Stimulated activated naive CD4-positive, alpha-beta T cell (primary cell): ENCODE measurements around the gene LRFN5.
"Not testable (repeated sequence)": the region's sequence is repeated elsewhere in the genome, so short reads cannot be mapped to it uniquely, and the experiment has no call there.

Source experiments
- DNase-seq, 6 experiments: peaks; one replicate each; lab custom pipeline; 2025; lab: John Stamatoyannopoulos, UW

Gene LRFN5

DNA sequence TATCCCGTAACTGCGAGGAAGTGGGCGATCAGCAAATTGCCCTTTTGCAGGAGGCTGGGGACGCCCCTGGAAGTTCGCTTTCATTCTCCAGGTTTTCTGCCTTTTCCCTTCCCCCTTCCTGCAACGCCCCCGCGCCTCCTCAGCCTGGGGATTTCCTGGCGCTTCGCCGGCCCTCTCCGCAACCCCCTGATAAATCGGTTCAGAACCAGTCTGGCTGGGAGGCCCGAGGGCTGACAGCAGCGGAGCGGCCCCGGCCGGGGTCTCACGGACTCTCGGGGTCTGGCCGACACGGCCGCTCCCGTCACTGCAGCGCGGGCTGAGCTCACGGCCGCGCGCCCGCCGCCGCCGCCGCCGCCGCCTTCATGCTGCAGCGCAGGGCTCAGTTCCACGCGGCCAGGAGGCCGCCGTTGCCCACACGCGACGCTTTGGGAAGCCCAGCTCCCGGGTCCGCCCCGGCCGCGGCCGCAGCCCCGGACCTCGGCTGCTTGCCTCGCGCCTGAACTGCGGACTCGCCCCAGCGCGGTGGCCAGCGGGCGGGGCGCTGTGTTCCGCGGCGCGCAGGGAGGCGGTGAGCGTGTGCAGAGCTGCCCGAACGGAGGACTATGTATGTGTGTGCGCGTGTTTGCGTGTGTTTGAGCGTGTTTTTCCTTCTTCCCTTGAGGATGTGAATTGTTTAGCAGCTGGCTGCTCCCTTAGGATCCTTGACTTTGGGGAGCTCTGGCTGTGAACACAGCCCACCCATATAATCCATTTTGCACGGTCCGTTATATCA is at the start of gene LRFN5:
TSS of gene LRFN5 (plus strand) at position 345 of the 772 bp plus-strand sequence.
- DNase-seq: no peak

GRCh38 chr14:41558490-41558889 is 48.2 kb upstream of the LRFN5 start:
- DNase-seq: no peak

DNA sequence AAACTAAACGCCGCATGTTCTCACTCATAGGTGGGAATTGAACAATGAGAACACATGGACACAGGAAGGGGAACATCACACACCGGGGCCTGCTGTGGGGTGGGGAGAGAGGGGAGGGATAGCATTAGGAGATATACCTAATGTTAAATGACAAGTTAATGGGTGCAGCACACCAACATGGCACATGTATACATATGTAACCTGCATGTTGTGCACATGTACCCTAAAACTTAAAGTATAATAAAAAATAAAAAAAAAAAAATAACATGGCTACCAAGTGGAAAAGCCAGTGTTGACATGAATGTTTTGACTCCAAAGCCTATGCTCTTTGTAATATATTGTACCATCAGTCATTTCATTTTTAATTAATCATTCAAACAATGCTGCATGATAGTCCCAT is 39.8 kb upstream of the LRFN5 start:
- DNase-seq: not testable (repeated sequence)

GRCh38 chr14:41568979-41569378 is 37.7 kb upstream of the LRFN5 start:
- DNase-seq: no peak

- DNase-seq: no peak
Observed at GRCh38 chr14:41570415-41571155, 36.1 kb upstream of the LRFN5 start.

DNA sequence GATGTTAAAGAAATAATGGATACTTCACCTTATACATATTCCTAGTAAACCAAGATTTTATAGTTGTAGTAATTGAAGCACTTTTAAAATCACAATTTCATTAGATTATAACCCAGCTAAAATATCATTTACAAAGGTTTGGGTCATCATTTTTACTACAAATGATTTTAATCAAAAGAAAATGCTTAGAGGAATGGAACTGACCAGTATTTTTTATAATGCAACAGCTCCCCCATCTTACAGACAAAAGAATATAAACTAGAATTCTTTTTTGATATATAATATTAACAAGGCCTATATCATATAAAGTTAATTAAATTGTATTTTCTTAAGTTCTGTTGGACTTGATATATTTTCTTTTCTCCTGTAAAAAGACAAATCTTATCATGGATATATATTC is 20.4 kb upstream of the LRFN5 start:
- DNase-seq: no peak

GRCh38 chr14:41597647-41598046 is 9.0 kb upstream of the LRFN5 start:
- DNase-seq: no peak

DNA sequence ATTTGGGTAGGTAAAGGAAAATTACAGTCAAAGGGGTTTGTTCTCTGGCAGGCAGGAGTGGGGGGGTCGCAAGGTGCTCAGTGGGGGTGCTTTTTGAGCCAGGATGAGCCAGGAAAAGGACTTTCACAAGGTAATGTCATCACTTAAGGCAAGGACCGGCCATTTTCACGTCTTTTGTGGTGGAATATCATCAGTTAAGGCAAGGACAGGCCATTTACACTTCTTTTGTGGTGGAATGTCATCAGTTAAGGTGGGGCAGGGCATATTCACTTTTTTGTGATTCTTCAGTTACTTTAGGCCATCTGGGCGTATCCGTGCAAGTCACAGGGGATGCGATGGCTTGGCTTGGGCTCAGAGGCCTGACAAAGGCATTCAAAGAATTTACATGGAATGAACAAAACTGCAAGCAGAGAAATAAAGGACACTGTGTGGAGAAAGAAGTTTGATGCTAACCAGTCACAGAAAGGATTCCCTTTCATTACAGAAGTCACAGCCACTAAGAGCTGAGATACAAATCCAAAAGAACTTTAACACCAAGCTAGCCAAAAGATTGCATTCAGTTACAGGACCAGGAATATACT is 6.8 kb upstream of the LRFN5 start:
- not testable (repeated sequence) for DNase-seq

- no peak for DNase-seq
Observed at GRCh38 chr14:41604721-41605531, 1.8 kb upstream of the LRFN5 start.

GRCh38 chr14:41605550-41606281 is 960 bp upstream of the LRFN5 start:
- no peak for DNase-seq

- DNase-seq: no peak
Observed at GRCh38 chr14:41606282-41606531, 469 bp upstream of the LRFN5 start.

DNA sequence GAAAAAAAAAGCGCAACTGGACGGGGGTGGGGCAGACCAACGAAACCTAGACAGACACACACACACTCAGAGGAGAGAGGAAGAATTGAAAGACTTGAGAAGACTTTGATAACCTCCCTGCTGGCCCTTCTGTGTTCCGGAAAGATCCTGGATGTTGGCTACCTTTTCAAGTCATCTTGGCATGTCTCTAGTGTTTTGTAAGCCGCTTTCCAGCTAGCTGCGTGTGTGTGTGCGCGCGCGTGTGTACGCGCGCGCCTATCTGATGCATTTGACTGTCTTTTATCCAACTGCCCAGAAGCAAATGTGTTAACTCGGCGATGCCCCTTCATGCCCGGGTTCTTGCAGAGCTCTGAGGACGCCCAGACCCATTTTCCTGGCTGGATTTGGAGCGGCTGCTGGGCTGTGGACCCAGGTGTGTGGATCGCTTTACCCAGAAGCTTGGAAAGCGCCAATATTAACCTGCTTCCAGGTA is 664 bp downstream of the LRFN5 start:
- DNase-seq: no peak

DNA sequence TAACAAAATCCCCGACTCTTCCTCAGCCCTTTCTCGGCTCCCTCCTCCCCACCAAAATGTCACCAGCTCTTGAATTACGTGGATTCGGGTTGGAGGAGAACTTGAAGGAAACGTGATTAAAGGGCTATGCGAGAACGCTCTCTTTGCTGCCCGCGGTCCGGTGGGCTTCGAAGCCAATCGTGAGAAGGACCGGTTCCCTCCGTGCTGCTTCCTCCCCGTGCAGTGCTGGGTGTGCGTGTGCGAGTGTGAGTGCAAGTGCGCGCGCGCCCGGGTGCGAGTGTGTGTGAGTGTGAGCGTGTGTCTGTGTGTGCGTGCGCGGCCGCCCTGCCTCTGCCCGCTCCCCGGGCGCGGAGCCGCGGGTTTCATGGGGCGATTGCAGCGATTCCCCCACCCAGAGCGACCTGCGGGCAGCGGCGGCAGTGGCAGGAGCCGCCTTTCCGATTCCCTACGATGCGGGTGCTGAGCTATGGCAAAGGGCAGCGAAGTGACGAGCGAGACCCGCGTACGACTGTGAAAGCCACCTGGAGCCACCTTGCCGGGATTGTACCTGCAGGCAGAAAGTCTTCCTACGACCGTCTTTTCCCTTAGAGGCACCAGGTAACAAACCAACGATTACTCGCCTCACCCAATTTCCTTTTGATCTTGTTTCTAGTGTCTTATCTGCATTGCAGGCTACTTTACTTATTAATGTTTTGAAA is 1.4 kb downstream of the LRFN5 start:
- DNase-seq: no peak

- DNase-seq: no peak
Observed at GRCh38 chr14:41608681-41609390, 2.2 kb downstream of the LRFN5 start.

DNA sequence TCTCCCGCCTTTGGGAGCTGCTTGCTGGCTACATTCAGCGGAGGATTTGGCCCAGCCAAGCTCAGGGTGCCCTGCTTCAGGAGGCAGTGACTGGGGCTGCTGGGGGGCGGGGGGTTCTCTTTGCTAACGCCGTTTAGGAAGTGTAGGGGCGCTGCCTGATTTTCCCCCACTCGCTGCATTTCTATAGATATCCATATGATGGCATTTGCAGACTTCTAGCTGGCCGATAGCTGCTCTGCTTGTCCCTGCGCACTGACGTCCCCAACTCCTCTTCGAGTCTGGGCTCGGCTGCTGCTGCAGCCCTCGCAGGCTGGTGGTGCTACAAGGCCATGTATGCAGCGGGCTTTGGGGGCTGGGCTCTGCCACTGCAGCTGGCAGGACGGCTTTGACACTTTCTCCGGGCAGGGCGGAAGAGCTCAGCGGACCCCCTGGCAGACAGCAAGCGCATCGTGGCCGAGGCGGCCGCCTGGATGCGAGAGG is 3.1 kb downstream of the LRFN5 start:
- DNase-seq: no peak

DNA sequence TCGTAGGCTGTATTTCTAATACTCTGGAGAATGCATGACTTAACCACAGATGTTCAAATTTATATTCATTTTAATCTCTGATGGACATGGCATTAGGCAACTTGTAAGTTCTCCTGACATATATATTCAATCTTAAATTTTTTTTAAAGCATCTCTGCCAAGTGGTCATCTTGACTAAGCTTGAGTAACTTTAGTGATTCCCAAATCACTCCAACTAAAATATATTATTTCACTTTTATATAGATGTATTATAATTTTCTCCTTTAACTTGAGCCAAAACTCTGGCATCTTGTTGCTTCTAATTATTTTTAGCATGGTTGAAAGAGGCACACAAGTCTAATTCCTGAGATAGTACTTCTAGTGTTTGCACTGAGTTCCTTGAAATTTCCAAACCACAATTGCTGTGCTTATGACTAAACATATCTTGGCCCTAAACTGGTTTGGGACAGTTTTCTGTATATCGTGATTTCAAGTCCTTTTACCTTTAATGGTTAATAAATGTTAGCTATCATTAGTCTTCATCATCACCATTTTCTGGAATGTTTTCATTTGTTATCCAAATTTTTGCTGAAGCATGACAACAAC is 8.4 kb downstream of the LRFN5 start:
- no peak for DNase-seq

DNA sequence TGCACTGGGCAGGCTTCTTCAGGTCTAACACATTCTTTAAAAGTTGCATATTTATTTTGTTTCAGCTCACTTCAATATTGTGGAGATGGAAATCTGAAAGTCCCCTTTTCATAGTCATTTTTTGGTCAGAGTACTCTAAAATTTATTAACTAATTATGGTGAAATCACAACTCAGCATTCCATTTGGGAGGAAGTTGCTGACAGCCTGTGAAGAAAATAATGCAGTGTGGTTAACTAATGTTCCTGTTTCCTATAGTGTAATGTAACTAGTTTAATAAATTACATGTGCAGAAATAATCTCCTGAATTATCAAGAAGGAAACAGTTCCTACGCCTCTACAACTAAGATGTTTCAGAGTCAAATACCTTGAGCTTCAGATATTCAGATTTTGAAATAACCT is 17.1 kb downstream of the LRFN5 start:
- no peak for DNase-seq

DNA sequence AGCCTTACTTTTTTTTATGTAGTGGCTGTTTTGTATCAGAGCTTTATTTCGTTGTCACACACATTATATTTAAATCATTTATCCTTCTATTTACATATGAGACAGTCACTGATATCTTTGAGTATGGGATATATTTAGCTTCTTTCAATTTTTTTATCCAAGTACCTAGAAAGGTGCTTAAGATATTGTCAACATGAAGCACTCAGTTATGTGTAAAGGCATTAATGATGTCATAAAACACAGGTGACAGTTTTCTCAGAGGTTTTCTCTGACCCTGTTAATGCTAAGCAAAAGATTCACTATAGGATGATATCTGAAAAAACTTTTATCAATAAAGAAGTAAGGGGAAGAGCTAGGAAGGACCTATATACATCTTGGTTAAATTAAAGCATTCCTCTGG is 23.2 kb downstream of the LRFN5 start:
- no peak for DNase-seq

GRCh38 chr14:41634286-41634685 is 27.6 kb downstream of the LRFN5 start:
- no peak for DNase-seq
